Measurements from ENCODE around the gene FBXL17.
"Not testable (repeated sequence)": the region's sequence is repeated elsewhere in the genome, so short reads cannot be mapped to it uniquely, and the experiment has no call there.

FBXL17 gene

GRCh38 chr5:108193021-108193795 lies 188.7 kb downstream of the FBXL17 start:
- no peak overlapping the region for H3K27ac ChIP-seq
- no peak for TF ChIP-seq CTCF (IDR thresholded peaks at IDR 0.05)
- no peak for TF ChIP-seq ZFX (IDR thresholded peaks at IDR 0.05; ENCODE audit: borderline replicate concordance)

DNA sequence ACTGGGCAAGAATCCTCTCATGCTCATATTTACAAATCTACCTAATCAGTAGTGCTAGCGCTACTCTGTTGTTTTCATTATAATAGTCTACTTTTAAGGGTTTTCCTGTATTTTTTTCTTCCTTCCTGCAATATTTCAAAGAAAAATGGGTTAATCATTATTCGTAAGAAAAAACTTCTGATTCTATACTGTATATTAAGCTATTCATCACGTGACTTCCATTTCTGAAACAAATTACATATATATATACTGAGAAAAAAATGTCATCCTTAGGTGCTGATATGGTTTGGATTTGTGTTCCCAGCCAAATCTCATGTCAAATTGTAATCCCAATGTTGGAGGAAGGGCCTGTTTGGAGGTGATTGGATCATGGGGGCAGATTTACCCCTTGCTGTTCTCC lies 197.0 kb downstream of the FBXL17 start:
- H3K27ac ChIP-seq, result no peak overlapping the region
- TF ChIP-seq ZFX (IDR thresholded peaks at IDR 0.05; ENCODE audit: borderline replicate concordance) (no peak), CTCF (IDR thresholded peaks at IDR 0.05) (no peak)

DNA sequence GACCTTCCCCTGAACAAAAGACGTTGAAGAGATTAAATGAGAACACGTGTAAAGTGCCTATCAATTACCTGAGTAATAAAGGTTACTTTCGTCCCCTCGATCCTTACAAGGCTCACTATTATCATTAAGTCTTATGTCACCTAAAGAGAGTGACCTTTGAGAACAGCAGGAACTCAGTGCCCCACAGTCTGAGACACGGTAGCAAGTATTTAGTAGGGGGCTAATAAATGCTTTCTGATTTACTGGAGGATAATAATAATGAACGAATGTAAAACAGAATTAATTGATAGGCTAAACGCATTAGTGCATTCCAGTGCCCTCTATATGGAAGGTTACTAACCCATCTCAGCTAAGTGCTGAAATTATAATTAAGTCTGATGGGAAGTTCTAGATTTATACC lies 199.9 kb downstream of the FBXL17 start:
- H3K27ac ChIP-seq, result no peak overlapping the region
- TF ChIP-seq ZFX (IDR thresholded peaks at IDR 0.05; ENCODE audit: borderline replicate concordance), result no peak

DNA sequence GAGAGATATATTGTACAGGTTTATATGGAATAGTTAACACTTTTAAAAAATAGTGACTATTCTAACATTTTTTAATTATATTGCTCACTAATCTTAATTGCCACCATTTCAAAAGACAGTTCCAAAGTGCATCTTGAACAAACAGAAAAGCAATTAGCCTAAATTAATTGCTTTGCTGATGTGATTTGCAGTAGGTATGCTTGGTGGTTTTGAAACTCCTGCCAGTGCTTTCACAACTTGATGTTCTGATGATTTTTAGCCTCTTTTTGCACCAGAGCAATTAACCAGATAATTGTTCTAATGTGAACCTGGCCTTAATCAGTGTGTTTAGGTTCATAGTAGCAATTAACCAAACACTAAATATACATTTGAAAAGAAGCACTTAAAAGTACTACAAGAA lies 207.6 kb downstream of the FBXL17 start:
- no peak for TF ChIP-seq ZFX (IDR thresholded peaks at IDR 0.05; ENCODE audit: borderline replicate concordance)
- no peak for TF ChIP-seq CTCF (IDR thresholded peaks at IDR 0.05)

GRCh38 chr5:108171759-108172158 lies 210.1 kb downstream of the FBXL17 start:
- no peak overlapping the region for H3K27ac ChIP-seq
- TF ChIP-seq ZFX (IDR thresholded peaks at IDR 0.05; ENCODE audit: borderline replicate concordance) (no peak), CTCF (IDR thresholded peaks at IDR 0.05) (no peak)

More for the DNA sequence above, 207.6 kb downstream of the FBXL17 start:
- no peak overlapping the region for H3K27ac ChIP-seq

- TF ChIP-seq ZFX (IDR thresholded peaks at IDR 0.05; ENCODE audit: borderline replicate concordance) (no peak), CTCF (IDR thresholded peaks at IDR 0.05) (no peak)
- H3K27ac ChIP-seq, result no peak overlapping the region
Observed at GRCh38 chr5:108168915-108169314, 213.0 kb downstream of the FBXL17 start.

- TF ChIP-seq ZFX (IDR thresholded peaks at IDR 0.05; ENCODE audit: borderline replicate concordance), result no peak
- TF ChIP-seq CTCF (IDR thresholded peaks at IDR 0.05), result no peak
- H3K27ac ChIP-seq, result no peak overlapping the region
Observed at GRCh38 chr5:108167174-108167573, 214.7 kb downstream of the FBXL17 start.

- H3K27ac ChIP-seq, result no peak overlapping the region
- TF ChIP-seq ZFX (IDR thresholded peaks at IDR 0.05; ENCODE audit: borderline replicate concordance), result no peak
- no peak for TF ChIP-seq CTCF (IDR thresholded peaks at IDR 0.05)
Observed at GRCh38 chr5:108164574-108164973, 217.3 kb downstream of the FBXL17 start.

GRCh38 chr5:108152854-108153253 lies 229.0 kb downstream of the FBXL17 start:
- H3K27ac ChIP-seq, result not testable (repeated sequence)

All from 22Rv1 (cell line).